H1 (cell line): Measurements from ENCODE around the gene CLMP. TPM values are rescaled to one million over a fixed set of nuclear protein-coding genes. Genes with fewer than 3 reads are reported as not detected.

Source experiments
- CREB1 ChIP-seq: IDR thresholded peaks from 2 replicates; pipeline ENCODE4 v1.6.1; 2012; ENCODE audit warnings: inconsistent platforms
- CTBP2 ChIP-seq: IDR thresholded peaks from 2 replicates; pipeline ENCODE4 v1.7.0; 2011; ENCODE audit warnings: borderline replicate concordance, mild to moderate bottlenecking, moderate library complexity, mixed read lengths, low read length; ENCODE audit not compliant: insufficient read depth, insufficient read length
- EGR1 ChIP-seq: IDR thresholded peaks from 2 replicates; pipeline ENCODE4 v1.6.1; 2011; ENCODE audit warnings: low read depth, low read length, borderline replicate concordance
- KDM1A ChIP-seq: fragments of 200-600, 300-600 bp; sonication (generic); IDR thresholded peaks from 2 replicates; pipeline ENCODE4 v1.7.1; 2016; ENCODE audit warnings: mild to moderate bottlenecking, low read length, borderline replicate concordance
- MAFK ChIP-seq: IDR thresholded peaks from 2 replicates; pipeline ENCODE4 v1.6.1; 2012; ENCODE audit warnings: low read depth, mild to moderate bottlenecking, improper control_type of control experiment, low read length
- NRF1 ChIP-seq: IDR thresholded peaks from 2 replicates; pipeline ENCODE4 v1.6.1; 2011; ENCODE audit warnings: mild to moderate bottlenecking, low read depth, low read length, improper control_type of control experiment
- TAF1 ChIP-seq: IDR thresholded peaks from 2 replicates; pipeline ENCODE4 v1.6.1; 2011; ENCODE audit warnings: mild to moderate bottlenecking, low read depth, low read length
- polyA plus RNA-seq, 7 experiments: library from polyadenylated mRNA; depleted of rRNA in 3 of 7; stranded (reverse) in 5 of 7; unstranded in 2 of 7; fragments of >200 nt in 5 of 7; fragments of 200-250 nt in 2 of 7; gene quantifications; 1 replicate in 5 of 7; 2 replicates in 1 of 7; 4 replicates in 1 of 7; pipeline versions ENCODE4 v1.2.1 to v1.2.3, GENCODE V29; 2011 to 2013; ENCODE audit warnings: missing spikeins in 2 of 7, mixed read lengths in 2 of 7
- total RNA-seq: library from RNA; stranded (reverse); fragmentation: NEBNext Ultra II Directional; extraction: Animal tissue kit (Norgen Biotek cat#: 25700); gene quantifications from 2 replicates; pipeline ENCODE4 v1.2.1, GENCODE V29; 2021
- TF ChIP-seq, protein P1 (sequence below): fragments of 300-600 bp; sonication (generic); IDR thresholded peaks from 2 replicates; pipeline ENCODE4 v1.7.1; 2012; ENCODE audit warnings: low read length, moderate library complexity, mild to moderate bottlenecking, inconsistent platforms; ENCODE audit not compliant: insufficient replicate concordance

Gene CLMP
- total and polyA plus RNA-seq, 2 of the 8 experiments (the other 6 are each of a cell fraction or from before 2014, with no cell fraction given), result 9.9 to 24.1 TPM

- TF ChIP-seq, protein P1, sequence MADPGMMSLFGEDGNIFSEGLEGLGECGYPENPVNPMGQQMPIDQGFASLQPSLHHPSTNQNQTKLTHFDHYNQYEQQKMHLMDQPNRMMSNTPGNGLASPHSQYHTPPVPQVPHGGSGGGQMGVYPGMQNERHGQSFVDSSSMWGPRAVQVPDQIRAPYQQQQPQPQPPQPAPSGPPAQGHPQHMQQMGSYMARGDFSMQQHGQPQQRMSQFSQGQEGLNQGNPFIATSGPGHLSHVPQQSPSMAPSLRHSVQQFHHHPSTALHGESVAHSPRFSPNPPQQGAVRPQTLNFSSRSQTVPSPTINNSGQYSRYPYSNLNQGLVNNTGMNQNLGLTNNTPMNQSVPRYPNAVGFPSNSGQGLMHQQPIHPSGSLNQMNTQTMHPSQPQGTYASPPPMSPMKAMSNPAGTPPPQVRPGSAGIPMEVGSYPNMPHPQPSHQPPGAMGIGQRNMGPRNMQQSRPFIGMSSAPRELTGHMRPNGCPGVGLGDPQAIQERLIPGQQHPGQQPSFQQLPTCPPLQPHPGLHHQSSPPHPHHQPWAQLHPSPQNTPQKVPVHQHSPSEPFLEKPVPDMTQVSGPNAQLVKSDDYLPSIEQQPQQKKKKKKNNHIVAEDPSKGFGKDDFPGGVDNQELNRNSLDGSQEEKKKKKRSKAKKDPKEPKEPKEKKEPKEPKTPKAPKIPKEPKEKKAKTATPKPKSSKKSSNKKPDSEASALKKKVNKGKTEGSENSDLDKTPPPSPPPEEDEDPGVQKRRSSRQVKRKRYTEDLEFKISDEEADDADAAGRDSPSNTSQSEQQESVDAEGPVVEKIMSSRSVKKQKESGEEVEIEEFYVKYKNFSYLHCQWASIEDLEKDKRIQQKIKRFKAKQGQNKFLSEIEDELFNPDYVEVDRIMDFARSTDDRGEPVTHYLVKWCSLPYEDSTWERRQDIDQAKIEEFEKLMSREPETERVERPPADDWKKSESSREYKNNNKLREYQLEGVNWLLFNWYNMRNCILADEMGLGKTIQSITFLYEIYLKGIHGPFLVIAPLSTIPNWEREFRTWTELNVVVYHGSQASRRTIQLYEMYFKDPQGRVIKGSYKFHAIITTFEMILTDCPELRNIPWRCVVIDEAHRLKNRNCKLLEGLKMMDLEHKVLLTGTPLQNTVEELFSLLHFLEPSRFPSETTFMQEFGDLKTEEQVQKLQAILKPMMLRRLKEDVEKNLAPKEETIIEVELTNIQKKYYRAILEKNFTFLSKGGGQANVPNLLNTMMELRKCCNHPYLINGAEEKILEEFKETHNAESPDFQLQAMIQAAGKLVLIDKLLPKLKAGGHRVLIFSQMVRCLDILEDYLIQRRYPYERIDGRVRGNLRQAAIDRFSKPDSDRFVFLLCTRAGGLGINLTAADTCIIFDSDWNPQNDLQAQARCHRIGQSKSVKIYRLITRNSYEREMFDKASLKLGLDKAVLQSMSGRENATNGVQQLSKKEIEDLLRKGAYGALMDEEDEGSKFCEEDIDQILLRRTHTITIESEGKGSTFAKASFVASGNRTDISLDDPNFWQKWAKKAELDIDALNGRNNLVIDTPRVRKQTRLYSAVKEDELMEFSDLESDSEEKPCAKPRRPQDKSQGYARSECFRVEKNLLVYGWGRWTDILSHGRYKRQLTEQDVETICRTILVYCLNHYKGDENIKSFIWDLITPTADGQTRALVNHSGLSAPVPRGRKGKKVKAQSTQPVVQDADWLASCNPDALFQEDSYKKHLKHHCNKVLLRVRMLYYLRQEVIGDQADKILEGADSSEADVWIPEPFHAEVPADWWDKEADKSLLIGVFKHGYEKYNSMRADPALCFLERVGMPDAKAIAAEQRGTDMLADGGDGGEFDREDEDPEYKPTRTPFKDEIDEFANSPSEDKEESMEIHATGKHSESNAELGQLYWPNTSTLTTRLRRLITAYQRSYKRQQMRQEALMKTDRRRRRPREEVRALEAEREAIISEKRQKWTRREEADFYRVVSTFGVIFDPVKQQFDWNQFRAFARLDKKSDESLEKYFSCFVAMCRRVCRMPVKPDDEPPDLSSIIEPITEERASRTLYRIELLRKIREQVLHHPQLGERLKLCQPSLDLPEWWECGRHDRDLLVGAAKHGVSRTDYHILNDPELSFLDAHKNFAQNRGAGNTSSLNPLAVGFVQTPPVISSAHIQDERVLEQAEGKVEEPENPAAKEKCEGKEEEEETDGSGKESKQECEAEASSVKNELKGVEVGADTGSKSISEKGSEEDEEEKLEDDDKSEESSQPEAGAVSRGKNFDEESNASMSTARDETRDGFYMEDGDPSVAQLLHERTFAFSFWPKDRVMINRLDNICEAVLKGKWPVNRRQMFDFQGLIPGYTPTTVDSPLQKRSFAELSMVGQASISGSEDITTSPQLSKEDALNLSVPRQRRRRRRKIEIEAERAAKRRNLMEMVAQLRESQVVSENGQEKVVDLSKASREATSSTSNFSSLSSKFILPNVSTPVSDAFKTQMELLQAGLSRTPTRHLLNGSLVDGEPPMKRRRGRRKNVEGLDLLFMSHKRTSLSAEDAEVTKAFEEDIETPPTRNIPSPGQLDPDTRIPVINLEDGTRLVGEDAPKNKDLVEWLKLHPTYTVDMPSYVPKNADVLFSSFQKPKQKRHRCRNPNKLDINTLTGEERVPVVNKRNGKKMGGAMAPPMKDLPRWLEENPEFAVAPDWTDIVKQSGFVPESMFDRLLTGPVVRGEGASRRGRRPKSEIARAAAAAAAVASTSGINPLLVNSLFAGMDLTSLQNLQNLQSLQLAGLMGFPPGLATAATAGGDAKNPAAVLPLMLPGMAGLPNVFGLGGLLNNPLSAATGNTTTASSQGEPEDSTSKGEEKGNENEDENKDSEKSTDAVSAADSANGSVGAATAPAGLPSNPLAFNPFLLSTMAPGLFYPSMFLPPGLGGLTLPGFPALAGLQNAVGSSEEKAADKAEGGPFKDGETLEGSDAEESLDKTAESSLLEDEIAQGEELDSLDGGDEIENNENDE, result no peak
- TF ChIP-seq EGR1, result no peak
- no peak for TF ChIP-seq CTBP2
- no peak for TF ChIP-seq MAFK
- no peak for TF ChIP-seq TAF1
- no peak for TF ChIP-seq KDM1A
- no peak for TF ChIP-seq CREB1
- no peak for TF ChIP-seq NRF1
Measured at GRCh38 chr11:123143476-123143875, 51.6 kb downstream of the CLMP start (continued).
